Bronchus fibroblast of lung (primary cell): Measurements from ENCODE around the gene GRK1. TPM values are rescaled to one million over a fixed set of nuclear protein-coding genes. Genes with fewer than 3 reads are reported as not detected.

Experiments
- total RNA-seq: library from RNA; depleted of rRNA; stranded (reverse); fragments of >200 nt; gene quantifications from 2 replicates; pipeline ENCODE4 v1.2.3, GENCODE V29; 2015

The GRK1 gene
- not detected in 2 replicates for total RNA-seq

GRCh38 chr13:113666951-113667701 is at the start of gene GRK1:
Gene GRK1, plus strand, starts transcription at chr13:113667219. Its CDS starts 168 bp downstream, at chr13:113667387.

DNA sequence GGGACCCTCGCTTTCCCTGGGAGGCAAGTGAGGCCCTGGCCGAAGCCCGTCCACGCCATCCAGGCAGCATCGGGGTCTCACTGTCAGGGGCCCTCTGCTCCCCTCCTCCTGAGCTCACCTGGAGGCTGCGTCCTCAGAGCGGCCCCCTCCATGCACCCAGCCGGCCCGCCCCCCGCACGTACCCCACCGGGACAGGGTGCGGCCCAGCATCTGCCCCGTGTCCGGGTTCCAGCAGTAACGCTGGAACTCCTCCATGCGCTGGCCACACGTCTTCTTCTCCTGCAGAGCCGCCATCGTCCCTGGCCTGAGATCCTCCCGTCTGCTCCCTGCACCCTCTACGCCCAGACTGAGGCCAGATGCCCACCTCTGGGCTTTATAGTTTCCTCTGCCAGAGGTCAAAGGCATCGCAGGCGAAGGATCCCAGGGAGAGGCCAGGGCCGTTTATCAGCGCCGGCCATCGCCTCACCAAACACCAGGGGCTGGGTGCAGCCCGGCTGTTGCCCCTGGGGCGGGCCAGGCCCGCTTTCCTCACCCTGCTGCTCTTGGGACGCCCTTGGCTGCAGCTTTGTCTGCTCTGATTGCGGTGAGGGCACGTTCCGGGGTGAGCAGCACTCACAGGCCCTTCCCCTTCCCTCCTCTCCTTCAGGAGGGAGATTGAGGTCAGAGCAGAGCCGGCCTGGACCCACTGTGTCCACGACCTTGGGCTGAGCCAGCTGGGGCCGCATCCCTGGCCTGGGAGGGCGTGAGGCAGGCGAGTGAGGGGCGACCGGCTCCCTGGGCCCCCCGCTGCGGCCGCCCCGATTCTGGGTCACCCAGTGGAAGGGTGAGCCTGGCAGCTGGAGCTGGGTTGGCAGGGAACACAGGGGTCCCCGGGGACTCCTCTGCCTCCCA is 8.9 kb upstream of the GRK1 start, which contains the start of gene ATP4B:
Gene ATP4B (minus strand): TSS at position 348 of the 891 bp plus-strand sequence. CDS start 54 bp downstream, at position 294.

DNA sequence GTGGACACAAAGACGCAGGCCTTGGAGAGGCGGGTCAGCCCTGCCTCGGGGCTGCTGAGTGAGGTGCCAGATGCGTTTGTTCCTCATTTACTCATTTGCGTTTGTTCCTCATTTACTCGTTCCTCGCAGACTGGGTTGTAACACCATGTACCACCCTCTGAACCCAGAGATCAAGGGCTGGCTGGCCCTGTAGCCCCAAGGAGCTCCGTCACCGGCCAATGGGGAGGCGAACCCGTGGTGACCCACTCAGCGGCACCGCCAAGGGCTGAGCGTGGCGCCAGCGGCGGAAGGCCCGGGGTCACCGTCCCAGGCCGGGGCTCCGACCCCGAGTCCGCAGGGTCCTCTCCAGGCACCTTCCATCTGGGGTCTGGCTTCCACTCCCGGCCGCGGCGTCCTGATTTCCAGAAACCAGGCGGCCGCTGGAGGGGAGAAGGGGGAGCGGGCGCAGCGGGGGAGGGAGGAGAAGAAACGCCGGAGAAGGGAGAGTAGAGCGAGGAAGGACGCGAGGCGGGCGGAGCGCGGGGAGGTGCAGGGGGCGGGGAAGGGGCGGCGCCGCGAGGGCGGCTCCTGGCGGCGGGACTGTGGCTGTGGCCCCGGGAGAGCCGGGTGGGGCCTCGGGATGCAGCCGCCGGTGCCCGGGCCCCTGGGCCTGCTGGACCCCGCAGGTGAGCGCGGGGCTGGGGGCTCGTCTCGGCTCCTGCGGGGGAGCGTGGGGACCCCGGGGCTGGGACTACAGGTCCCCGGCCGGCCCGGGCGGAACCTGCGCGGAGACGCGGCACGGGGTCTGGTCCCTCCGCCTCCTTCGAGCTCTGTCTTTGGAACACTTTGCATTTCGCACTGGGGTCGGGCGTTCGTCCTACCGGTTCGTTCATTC is 91.9 kb downstream of the GRK1 start, which contains the start of gene TMEM255B:
Gene TMEM255B (plus strand): TSS at position 576 of the 874 bp plus-strand sequence. CDS start 44 bp downstream, at position 620.

Other genes with a start within 250 kb of the GRK1 start
- gene ADPRHL1, start 213.7 kb upstream of the GRK1 start, total RNA-seq = 1.0 and 1.8 TPM in 2 replicates
- gene DCUN1D2, start 176.5 kb upstream of the GRK1 start, total RNA-seq = 6.2 and 6.7 TPM in 2 replicates
- 72.8 and 96.7 TPM in 2 replicates for gene TFDP1, start 82.5 kb upstream of the GRK1 start, total RNA-seq
- not detected in 2 replicates for gene ATP4B, start 9.0 kb upstream of the GRK1 start, total RNA-seq
- 1.3 and 2.1 TPM in 2 replicates for gene TMEM255B, start 92.0 kb downstream of the GRK1 start, total RNA-seq
- gene GAS6, start 196.9 kb downstream of the GRK1 start, total RNA-seq = 286 and 296 TPM in 2 replicates